HG03103 (cell line): ENCODE data around the gene ZNF319.

ENCODE experiments used
- ATAC-seq: cut with Tn5 transposase; IDR thresholded peaks from one replicate; pipeline ENCODE4 v1.9.1; 2021; ENCODE audit warnings: low read depth; ENCODE audit not compliant: unreplicated experiment

The ZNF319 gene

DNA sequence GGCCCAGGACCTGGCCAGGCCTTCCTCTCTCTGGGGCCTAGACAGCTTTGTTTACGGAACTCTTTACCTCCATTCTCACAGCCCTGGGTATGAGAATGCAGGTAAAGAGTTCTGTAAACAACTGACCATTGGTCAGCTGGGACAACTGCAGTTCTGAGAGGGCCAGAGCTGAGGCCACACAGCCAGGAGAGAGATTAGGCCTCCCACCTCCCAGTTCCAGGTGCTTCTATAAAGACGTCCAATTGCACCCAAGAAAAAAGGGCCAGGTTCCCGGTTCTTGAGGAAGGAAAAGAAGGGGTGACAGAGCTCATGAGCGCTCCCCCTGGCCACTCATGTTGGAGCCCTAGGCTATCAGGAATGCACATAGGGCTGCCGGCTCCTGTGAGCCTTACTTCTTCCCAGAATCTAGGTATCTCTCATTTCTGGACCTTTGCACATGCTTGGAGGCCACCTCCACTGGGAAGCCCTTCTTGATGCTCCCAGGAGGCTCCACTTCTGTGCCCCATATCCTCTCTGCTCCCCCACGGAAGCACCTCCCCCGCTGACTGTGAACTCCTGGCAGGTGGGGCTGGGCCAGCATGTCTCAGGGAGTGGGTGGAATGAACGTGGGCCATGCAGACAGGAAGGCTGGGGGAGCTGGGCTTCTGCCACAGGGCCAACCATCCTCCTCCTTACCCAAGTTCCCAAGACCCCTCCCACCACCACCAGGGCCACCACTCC is 42.6 kb downstream of the ZNF319 start:
- no peak for ATAC-seq

DNA sequence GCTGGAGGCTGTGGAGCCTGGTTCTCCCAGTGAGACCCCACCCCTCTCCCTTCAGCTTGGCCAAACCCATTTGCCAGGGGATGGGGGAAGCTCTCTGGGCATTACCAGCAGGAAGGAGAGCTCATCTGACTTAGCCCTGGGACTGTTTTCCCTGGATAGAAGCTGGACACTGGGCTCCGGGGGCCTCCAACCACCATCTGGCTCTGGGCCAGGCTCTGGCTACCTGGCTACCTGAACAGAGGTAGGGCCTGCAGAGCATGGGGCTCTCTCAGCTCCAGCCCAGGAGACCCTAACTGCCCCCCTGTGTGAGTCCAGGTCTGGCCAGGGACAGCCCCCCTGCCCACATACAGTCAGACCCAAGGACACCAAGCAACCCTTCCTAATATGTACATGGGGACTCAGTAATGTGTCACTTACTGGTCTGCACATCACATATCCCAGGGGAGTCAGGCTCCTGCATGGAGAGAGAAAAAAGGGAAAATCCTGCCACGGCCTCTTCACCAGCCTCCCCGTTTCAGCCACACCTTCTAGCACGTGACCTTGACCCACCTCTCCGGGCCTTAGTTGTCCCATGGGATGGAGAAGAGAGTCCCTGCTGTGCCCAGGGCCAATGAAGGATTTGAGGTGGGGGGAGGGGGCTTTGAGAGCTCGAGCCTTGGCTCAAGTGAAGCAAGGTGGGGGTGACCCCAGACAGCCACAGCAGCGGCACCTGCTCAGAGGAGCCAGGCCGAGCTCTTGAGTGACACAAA is 43.4 kb downstream of the ZNF319 start:
- ATAC-seq: no peak

DNA sequence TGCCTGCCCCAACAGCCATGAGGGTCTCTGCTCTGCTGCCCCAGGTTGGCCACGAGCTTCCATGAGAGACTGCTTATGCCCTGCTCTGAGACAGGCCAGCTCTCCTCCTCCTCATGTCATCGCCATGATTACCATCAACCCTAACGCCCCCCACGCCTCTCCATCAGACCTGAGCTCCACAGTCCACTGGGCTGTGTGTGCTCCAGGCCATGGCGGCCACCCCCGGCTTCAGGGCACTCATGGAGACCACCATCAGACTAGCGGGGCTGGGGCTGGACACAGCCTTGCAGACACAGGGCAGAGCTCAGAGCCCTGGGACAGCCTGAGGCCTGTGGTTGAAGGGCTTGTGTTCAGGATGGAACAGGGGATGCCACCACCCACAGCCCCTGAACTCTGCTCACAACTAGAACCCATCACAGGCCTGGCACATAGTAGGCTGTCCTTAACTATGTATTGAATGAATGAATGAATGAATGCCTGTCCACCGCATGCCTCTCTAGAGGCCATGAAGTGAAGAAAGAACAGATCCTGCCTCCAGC is 44.1 kb downstream of the ZNF319 start:
- no peak for ATAC-seq

DNA sequence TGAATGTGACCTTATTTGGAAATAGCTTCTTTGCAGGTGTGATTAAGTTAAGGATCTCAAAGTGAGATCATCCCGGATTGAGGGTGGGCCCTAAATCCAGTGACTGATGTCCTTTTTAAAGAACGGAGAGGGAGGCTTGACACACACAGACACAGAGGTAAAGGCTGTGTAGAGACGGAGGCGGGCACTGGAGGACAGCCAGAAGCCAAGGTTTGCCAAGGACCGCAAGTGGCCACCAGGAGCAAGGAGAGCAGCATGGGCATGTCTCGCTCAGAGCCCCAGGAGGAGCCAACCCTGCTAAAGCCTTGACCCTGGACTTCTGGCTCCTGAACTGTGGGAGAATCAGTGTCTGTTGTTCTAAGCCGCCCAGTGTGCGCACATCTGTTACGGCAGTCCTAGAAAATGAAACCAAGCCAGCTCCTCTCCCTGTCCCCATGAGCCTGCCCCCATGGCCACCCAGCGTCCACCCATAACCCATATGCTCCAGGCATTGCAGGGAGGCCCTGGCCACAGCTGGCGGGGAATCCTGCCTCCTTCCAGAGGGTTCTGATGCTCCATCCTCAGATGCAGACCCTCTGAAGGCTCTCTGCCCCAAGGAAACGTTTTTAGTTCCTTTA is 44.8 kb downstream of the ZNF319 start:
- ATAC-seq: no peak

DNA sequence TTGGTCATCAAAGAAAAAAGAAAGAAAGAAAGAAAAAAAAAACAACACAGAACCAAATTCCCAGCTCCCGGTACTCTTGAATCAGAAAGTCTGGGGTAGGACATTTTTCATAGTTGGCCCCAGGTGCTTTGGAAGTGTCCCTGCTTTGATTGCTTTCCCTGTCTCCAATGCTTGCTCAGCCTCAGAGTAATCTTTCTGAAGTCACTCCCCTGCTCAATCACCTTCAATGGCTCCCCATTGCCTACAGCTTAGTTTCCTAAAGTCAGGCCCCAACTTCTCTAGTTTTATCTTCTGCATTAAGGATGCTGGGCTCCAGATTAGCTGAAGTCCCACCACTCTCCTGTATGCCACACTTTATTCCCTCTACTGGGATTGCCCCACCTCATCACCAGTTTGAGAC is 46.6 kb downstream of the ZNF319 start:
- no peak for ATAC-seq

DNA sequence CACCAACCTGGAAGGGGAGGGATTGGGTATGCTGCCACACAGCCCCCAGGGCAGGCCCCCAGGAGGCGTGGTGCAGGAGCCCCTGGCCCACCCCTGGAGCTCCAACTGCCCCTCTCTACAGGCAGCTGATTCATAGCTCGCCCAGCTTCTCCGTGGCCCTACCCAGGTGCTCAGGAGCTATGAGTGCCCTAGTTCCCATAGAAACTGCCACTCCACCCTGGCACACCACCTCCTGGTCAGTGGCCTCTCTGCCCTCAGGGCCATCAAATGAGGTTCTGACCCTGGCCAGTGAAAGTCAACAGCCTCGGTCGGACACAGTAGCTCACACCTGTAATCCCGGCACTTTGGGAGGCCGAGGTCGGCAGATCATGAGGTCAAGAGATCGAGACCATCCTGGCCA is 47.6 kb downstream of the ZNF319 start:
- ATAC-seq: no peak

DNA sequence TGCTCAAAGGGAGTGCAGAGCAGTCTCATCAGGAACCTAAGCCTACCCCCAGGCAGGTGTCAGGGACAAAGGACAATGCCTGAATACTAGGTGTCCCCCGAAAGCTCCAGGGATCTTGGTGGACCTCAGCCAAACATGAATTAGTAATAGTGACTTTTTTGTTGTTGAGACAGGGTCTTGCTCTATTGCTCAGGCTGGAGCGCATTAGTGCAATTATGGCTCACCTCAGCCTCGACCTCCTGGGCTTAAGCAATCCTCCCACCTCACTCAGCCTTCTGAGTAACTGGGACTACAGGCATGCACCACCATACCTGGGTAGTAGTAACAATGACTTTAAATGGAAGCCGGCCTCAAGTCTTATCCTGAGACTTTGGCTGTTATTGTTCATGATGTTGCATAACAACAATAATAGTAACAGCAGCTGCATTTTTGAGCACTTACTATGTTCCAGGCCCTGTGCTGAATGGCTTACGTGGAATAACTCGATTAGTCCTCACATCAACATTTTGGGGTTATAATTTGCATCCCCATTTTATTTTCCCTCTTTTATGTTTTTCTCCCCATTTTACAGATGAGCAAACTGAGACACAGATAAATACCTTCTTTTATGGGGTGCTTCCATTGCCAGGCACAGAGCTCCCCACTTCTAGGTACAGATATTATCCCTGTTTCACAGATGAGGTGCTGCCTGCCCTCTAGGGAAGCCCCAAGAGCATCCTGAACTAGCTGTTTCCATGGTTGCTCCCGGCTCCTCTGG is 49.1 kb downstream of the ZNF319 start:
- no peak for ATAC-seq

DNA sequence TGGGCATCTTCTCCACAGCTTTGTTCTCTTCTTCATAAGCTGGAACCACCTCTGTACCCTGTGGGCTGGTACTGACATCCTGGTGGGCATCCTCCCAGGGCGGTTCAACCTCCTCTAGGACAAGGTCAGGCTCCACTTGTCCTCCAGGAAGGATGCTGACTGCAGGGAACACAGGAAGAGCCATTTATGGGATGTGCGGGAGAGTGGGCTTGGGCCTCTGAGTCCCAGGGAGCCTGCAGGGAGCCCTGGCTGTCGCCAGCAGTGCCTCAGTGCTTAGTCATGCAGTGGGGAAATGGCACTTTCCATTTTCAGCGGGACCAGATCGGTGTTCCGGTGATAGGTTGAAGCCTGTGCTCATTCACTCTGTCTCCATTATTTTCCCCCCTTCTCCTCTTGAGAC is 50.1 kb downstream of the ZNF319 start:
- no peak for ATAC-seq

DNA sequence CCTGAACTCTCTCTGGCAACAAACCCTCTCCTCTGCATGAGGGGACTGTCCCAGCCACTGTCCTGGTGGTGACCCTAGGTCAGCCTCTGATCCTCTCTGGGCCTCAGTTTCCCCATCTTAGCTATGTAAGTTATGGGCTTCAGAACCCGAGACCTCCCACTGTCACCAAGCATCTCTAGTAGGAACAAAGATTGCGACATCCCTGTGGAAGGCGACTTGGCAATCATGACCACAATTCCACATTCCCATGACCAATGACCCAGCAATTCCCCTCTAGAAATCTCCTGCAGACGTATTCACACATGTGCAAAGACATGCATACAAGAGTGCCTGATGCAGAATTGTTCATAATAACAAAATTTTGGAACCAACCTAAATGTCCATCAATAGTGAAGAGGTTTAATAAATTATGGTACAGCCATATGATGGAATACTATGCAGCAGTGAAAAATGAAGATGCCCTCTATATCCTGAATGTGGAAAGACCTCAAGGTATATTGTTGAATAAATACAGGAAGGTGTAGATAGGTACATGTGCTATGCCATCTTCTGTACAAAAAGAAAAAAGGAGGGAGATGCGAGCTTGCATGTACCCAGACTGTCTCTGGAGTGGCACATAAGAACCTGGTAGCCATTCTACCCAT is 50.8 kb downstream of the ZNF319 start:
- no peak for ATAC-seq

DNA sequence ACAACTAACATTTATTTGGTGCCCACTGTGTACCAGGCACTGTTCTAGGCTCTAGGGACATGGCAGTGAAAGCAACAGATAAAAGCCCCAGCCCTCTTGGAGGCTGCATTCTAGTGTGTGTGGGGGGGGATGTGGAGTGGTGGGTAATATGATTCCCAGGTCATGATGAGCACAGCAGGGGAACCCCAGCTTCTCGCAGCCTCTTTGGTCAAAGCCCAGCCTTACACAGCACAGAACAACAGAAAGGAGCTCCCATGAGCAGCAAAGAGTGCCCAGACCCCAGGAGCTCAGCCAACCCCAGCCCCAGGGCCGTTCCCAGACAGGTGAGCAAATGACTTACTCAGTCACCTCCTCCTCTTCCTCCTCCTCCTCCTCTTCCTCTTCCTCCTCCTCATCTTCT is 51.5 kb downstream of the ZNF319 start:
- no peak for ATAC-seq

DNA sequence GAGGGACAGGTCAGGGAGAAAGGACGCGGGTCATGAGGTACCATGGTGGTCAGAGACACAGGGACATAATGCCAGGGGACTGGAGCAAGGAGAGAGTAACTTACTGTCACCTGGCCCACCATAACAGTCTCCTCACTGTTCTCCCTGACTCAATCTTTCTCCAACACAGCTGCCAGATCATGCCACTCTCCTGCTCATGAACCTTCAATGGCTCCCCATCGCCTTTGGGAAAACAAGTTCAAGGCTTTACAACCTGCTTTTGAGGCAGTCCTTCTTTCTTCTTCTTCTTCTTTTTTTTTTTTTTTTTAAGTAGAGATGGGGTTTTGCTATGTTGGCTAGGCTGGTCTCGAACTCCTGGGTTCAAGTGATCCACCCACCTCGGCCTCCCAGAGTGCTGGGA is 52.4 kb downstream of the ZNF319 start:
- ATAC-seq: no peak

DNA sequence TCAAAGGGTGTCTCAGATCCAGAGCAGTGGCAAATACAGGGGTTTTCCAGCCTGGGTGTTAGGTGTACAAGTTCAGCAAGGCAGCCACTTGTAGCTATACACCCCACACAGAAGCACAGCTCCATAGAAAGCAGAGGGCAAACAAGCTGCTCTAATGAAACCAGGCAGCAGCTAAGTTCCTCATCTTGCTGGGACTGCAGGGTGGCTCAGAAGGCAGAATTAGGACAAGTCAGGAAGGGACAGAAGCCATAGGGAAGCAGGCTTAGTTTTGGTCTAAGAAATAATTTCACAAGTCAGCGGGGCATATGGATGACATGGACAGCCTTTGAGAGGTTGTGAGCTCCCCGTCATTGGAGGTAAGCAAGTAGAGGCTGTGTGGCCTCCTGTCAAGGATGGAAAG is 53.2 kb downstream of the ZNF319 start:
- ATAC-seq: no peak

DNA sequence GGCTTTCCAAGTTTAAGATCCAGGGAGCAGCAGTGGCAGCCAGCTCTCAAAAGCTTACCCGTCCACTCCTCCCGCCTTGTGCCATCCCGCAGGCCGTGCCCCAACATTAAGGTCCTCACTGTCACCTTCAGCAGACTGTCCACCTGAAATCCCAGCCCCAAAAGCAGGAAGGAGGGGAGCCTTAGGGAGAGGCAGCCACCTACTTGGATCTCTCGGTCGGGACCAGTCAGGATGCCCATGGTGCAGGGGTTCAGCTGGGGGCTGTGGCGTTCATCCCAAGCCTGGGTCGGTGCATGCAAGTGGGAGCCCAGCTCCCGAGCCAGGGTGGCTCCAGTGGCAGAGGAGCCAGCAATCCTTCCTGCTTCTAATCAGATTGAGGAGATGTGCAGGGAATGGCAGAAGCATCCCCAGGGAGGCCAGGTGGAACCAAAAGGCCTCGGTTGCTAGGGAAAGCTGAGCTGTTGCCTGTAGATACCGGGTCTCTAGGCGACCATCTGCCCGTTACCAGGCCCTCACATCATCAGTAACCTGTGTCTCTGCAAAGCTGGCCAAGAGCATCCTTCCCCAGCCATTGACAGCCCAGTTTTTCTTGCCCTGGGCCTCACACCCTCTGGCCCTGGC is 54.2 kb downstream of the ZNF319 start:
- ATAC-seq: no peak

DNA sequence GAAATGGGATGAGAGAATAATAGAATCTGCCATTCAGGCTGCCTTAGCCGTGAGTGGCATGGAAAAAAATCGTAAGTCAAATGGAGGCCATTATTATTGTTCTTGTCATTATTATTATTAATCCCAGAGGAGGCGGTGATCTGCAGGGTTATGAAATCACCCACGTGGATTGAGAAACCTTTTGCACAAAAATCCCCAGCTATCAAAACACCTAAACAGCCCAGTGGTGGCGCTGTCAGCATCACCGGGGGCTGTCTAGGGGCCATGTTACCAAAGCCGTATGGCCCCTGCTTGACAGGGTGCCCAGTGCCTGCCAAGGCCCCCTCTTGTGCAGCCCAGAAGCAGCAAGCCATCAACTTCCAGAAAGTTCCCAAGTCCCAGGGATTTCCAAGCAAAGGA is 54.7 kb downstream of the ZNF319 start:
- ATAC-seq: no peak

DNA sequence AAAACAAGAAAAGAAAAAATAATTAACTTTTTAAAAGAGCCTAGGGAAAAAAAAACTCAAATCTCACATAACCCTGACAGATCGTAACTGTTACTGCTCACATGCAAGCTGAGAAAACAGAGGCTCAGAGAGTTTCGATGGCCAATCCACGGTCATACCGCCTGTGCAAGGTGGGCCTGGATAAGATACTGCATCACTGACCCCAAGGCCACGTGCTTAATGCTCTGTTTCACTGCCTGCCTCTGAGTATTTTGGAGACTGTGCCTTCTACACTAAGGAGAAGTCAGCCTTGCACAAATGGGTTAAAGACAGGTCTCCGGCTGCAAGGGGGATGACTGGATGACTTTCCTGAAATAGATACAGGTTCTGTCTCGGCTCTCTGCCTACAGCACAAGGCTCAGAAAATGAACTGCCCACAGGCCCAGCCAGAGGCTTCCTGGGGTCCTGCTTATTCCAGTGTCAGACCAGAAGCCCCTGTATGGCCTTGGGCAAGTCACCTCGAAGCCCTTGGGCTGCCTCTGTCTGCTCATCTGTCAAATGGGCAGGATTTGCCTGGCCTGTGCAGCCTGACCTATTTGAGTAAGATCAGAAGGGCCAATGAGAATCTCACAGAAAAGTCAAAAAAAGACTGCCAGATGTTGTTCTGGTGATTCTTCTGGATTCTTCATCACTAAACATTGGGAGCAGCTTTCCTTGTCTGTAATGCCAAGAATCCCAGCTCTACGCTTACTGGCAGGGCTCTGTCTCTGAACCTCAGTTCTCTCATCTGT is 55.3 kb downstream of the ZNF319 start:
- no peak for ATAC-seq
